Nephron progenitor cell (in vitro differentiated cells): ENCODE measurements around the gene FUCA2.
A peak's percentile ranks its signal among the peaks of the same experiment; 100 is the strongest.

Experiments used
- DNase-seq: peaks from one replicate; pipeline ENCODE4 v3.0.0; 2021
- H3K27ac Mint-ChIP-seq: 2 replicates; pipeline ENCODE4 v1.8.0; 2021; ENCODE audit warnings: mild to moderate bottlenecking, moderate library complexity, mixed read lengths
- H3K27me3 Mint-ChIP-seq: 2 replicates; pipeline ENCODE4 v1.8.0; 2021; ENCODE audit warnings: mild to moderate bottlenecking, low read depth, mixed read lengths; ENCODE audit not compliant: poor library complexity
- H3K36me3 Mint-ChIP-seq: 2 replicates; pipeline ENCODE4 v1.8.0; 2021; ENCODE audit warnings: low read depth, mixed read lengths
- H3K4me1 Mint-ChIP-seq: 2 replicates; pipeline ENCODE4 v1.8.0; 2021; ENCODE audit warnings: mixed read lengths
- H3K4me3 Mint-ChIP-seq: 2 replicates; pipeline ENCODE4 v1.8.0; 2021; ENCODE audit warnings: mild to moderate bottlenecking, moderate library complexity, mixed read lengths
- H3K9me3 Mint-ChIP-seq: 2 replicates; pipeline ENCODE4 v1.8.0; 2021; ENCODE audit warnings: mild to moderate bottlenecking, moderate library complexity, mixed read lengths
- CTCF ChIP-seq: fragments of 200-600 bp; sonication (generic); IDR thresholded peaks from 2 replicates; pipeline ENCODE4 v1.5.0; 2021; ENCODE audit warnings: antibody characterized with exemption

The FUCA2 gene

GRCh38 chr6:143490244-143490643 lies 21.3 kb downstream of the FUCA2 start:
- Mint-ChIP-seq H3K4me1 (no peaks in the 10 kb centered on the region), H3K27ac (peak overlapping the region; percentile 18)
- TF ChIP-seq CTCF, result no peak

GRCh38 chr6:143486752-143487151 lies 24.8 kb downstream of the FUCA2 start:
- no peak overlapping the region for H3K4me3 Mint-ChIP-seq
- no peaks in the 10 kb centered on the region for H3K27me3 Mint-ChIP-seq
- no peaks in the 10 kb centered on the region for H3K36me3 Mint-ChIP-seq
- no peak overlapping the region for H3K27ac Mint-ChIP-seq
- no peak for TF ChIP-seq CTCF
- no peaks in the 10 kb centered on the region for H3K9me3 Mint-ChIP-seq
- DNase-seq, result no peak
- H3K4me1 Mint-ChIP-seq, result no peaks in the 10 kb centered on the region

More at GRCh38 chr6:143490244-143490643, 21.3 kb downstream of the FUCA2 start:
- DNase-seq, result no peak
- H3K36me3 Mint-ChIP-seq, result peaks cover 19% of the 10 kb centered on the region
- no peak overlapping the region for H3K4me3 Mint-ChIP-seq
- H3K9me3 Mint-ChIP-seq, result no peaks in the 10 kb centered on the region
- no peaks in the 10 kb centered on the region for H3K27me3 Mint-ChIP-seq

GRCh38 chr6:143485967-143486366 lies 25.6 kb downstream of the FUCA2 start:
- H3K4me3 Mint-ChIP-seq, result no peak overlapping the region
- TF ChIP-seq CTCF, result no peak
- H3K4me1 Mint-ChIP-seq, result no peaks in the 10 kb centered on the region
- no peak overlapping the region for H3K27ac Mint-ChIP-seq
- no peaks in the 10 kb centered on the region for H3K27me3 Mint-ChIP-seq
- no peaks in the 10 kb centered on the region for H3K36me3 Mint-ChIP-seq
- H3K9me3 Mint-ChIP-seq, result no peaks in the 10 kb centered on the region
- DNase-seq, result no peak

DNA sequence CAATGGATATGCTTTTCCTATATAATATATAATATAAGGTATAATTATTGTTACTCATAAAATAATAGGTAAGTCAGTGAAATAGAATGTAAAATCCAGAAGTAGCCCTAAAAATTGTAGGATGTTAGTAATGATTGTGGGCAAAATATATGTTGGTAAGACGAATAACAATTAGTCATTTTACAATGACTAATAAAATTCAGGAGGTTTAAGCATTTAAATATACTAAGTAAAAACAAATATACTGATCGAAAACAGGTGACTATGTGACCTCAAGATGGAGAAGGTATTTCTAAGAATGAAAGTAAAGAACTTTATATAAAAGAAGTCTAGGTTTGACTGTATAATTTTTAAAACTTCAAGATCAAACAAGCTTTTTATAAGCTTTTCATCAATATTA lies 28.9 kb downstream of the FUCA2 start:
- Mint-ChIP-seq H3K4me1 (no peaks in the 10 kb centered on the region), H3K36me3 (peaks cover 5% of the 10 kb centered on the region), H3K4me3 (no peak overlapping the region), H3K27ac (no peak overlapping the region), H3K9me3 (no peaks in the 10 kb centered on the region), H3K27me3 (no peaks in the 10 kb centered on the region)
- no peak for DNase-seq
- no peak for TF ChIP-seq CTCF

DNA sequence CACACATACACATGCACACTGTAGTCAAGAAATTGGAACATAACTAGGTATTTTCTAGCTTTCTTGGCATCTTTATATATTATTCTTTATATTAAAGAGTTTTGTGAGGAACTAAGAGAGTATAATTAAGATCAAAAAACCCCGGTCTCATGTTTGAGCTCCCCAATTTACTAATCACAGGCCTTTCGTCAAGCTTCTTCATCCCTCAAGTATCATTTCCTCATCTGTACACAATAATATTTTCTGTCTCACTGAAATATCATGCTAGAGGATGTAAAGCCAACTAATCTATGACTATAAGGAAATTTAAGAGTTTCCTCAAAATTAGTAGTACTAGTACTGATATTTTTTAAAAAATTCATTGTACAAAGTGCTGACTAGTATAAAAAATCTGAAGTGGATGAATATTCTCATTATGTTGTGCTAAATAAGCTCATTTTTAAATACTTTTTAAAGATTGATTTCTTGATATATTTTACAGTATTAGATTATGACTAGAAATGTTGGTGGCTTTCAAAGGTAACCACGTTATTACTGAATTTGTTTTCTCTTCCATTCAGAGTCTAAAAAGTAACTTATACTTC lies 32.9 kb downstream of the FUCA2 start:
- Mint-ChIP-seq H3K9me3 (no peaks in the 10 kb centered on the region), H3K4me1 (no peaks in the 10 kb centered on the region), H3K4me3 (no peak overlapping the region), H3K36me3 (peaks cover 31% of the 10 kb centered on the region), H3K27me3 (no peaks in the 10 kb centered on the region), H3K27ac (no peak overlapping the region)
- no peak for TF ChIP-seq CTCF
- no peak for DNase-seq

DNA sequence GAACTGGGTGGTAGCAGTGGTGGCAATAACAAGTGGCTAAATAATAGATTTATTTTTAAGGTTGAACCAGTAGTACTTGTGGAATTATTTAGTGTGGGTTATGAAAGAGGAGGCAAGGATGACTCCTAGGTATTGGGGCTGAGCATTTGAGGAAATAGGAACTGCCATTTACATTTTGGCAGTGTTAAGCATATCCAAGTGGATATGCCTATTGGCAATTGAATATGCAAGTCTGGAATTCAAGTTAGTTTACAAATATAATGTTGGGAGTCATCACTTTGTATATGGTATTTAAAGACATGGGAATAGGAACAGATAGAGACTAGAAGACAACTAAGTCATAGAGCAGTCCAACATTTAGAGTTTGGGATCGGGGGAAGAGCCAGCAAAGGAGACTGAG lies 35.0 kb downstream of the FUCA2 start:
- DNase-seq, result no peak
- H3K4me3 Mint-ChIP-seq, result no peak overlapping the region
- no peaks in the 10 kb centered on the region for H3K4me1 Mint-ChIP-seq
- no peak for TF ChIP-seq CTCF
- no peaks in the 10 kb centered on the region for H3K27me3 Mint-ChIP-seq
- H3K36me3 Mint-ChIP-seq, result peaks cover 43% of the 10 kb centered on the region
- no peak overlapping the region for H3K27ac Mint-ChIP-seq
- H3K9me3 Mint-ChIP-seq, result no peaks in the 10 kb centered on the region
